Skin epidermis (tissue), 12 donors: Measurements from ENCODE around the gene SCAPER.

Experiments used
- H3K27ac ChIP-seq, 21 experiments: fragments of 200-600 bp; sonication (generic) in 11 of 21; one replicate each; pipeline ENCODE4 v1.5.0; 2020; ENCODE audit warnings: mild to moderate bottlenecking in 3 of 21, inconsistent platforms in 2 of 21, moderate library complexity in 2 of 21
- H3K4me3 ChIP-seq, 7 experiments: fragments of 200-600 bp; sonication (generic) in 2 of 7; one replicate each; pipeline ENCODE4 v1.5.0; 2020; ENCODE audit warnings: inconsistent platforms in 2 of 7, mild to moderate bottlenecking in 2 of 7, moderate library complexity in 1 of 7

Gene SCAPER

DNA sequence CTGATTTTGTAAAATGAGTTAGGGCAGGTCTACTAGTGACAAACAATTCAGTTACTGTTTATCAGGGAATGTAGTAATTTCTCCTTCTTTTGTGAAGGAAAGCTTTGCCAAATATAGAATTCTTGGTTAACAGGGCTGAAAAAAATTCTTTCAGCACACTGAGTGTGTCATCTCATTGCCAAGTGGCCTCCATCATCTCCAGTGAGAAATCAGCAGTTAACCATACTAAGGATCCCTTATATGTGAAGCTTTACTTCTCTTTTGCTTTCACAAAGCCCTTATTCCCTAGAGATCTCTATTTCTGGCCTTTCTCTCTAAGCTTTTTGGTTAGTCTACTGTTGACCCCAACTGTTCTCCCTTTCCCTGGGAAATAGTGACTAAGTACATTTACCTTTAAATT is 269.1 kb downstream of the SCAPER start:
- no peak overlapping the region for H3K4me3 ChIP-seq
- H3K27ac ChIP-seq: no peak overlapping the region

DNA sequence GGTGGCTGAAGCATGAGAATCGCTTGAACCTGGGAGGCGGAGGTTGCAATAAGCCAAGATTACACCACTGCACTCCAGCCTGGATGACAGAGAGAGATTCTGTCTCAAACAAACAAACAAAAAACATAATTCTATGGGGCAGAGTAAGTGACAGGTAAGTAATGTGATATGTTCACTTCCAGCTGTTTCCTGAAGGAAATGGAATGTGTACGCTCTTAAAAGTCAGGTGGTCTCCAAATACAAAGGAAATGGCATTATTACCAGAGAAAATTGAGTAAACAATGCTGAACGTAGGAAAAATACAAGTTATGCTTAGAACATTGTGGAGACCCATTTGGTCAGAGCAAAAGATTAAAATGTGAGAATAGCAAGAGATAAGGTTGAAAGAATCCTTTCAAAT is 278.5 kb downstream of the SCAPER start:
- Histone ChIP-seq H3K4me3 (no peak overlapping the region), H3K27ac (no peak overlapping the region)

DNA sequence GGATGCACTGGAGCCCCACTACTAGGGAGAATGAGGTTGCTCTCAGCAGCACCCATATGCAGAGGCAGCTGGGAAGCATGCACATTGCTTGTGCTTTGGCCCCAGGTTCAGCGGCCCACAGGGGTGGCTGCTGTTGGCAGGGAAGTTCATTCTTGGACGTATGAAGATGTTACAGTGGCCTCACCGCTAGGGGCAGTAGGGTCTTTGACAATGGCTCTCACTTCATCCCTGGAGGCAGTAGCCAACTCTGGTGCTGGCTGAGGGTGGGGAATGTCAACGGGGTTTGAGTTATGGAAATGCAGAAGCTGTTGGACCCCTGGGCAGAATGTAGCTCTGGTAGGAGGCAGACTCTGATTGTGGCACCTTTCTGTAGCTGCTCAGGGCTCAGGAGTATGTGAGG is 279.9 kb downstream of the SCAPER start:
- Histone ChIP-seq H3K4me3 (no peak overlapping the region), H3K27ac (no peak overlapping the region)

DNA sequence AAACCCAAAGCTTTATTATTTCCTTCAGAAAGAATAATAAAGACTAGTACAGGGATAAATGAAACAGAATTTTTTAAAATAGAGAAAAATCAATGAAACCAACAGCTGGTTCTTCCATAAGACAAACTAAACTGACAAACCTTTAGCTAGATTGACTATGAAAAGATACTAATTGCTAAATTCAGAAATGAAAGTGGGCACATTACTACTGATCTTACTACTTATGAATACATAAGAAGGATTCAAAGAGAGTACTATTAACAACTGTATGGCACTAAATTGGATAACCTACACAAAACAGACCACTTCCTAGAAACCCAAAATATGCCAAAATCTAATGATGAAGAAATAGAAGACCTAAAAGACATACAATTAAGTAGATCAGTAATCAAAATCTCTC is 290.4 kb downstream of the SCAPER start:
- Histone ChIP-seq H3K27ac (no peak overlapping the region), H3K4me3 (no peak overlapping the region)

DNA sequence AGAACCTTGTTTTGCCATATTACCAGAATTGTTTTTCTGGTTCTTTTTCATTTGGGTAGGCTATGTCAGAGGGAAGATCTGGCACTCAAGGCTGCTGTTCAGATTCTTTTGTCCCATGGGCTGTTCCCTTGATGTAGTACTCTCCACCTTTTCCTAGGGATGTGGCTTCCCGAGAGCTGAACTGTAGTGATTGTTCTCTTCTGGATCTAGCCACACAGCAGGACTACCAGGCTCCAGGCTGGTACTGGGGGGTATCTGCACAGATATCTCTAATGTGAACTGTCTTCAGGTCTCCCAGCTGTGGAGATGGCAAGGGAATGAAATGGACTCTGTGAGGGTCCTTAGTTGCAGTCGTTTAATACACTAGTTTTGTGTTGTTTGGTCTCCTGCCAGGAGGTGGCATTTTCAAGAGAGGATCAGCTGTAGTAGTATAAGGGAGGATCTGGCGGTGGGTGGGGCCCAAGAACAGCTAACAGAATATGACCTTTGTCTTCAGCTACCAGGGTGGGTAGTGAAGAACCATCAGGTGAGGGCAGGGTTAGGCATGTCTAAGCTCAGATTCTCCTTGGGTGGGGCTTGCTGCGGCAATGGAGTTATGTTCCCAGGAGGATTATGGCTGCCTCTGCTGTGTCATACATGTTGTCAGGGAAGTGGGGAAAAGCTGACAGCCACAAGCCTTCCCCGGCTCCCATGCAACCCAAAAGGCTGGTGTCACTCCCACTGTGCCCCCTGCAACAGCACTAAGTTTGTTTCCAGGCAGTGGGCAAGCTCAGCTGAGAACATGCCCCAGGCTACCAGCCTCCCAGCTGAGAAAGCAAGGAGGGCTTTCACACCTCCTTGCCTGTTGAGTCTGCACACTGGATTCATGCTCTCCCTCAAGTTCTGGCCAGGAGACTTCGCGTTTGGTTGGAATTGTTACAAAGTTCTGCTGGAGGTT is 316.1 kb downstream of the SCAPER start:
- no peak overlapping the region for H3K27ac ChIP-seq
- no peak overlapping the region for H3K4me3 ChIP-seq

DNA sequence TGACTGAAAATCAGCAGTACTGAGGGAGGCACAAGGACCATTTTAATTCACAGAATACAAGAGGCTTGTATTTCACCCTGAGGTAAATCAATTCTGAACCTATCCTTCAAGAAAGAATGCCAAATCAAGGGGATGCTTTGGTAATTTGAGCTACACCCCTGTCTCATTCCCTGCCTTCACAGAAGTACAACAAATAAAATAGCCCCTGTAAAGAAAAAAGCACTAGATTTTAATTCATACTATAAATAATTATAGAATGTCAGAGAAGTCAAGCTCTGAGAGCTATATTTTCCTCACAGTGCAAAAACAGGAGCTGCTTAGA is 319.6 kb downstream of the SCAPER start:
- Histone ChIP-seq H3K4me3 (no peak overlapping the region), H3K27ac (no peak overlapping the region)

DNA sequence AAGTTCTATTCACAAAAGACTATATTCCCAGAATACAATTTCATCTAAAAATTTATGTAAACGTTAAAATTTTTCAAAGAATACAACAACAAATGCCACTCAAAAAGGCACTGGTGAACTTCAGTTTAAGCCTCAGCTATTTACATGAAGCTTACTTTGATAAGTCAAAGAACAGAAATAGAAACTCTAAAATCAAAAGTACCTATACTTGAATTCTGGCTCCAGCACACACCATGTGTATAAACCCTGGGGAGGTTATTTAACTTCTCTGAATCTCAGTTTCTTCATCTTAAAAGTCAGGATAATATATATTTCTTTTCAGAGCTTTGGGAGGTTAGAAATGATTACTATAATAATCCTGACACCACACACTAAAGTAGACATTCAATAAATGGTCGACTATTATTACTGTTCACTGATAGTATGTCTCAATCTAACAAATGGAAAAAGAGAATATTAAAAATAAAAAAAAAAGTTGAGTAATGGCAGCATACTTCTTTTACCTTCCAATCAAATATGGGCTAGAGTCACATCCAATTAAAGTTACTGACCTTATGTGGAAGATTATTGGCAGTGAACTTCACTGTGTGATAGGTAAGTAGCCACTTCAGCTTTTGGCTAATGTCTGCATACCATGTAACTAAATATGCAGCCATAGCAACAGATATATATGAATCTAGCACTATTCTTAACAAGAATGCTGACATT is 320.1 kb downstream of the SCAPER start:
- no peak overlapping the region for H3K27ac ChIP-seq
- H3K4me3 ChIP-seq: no peak overlapping the region

DNA sequence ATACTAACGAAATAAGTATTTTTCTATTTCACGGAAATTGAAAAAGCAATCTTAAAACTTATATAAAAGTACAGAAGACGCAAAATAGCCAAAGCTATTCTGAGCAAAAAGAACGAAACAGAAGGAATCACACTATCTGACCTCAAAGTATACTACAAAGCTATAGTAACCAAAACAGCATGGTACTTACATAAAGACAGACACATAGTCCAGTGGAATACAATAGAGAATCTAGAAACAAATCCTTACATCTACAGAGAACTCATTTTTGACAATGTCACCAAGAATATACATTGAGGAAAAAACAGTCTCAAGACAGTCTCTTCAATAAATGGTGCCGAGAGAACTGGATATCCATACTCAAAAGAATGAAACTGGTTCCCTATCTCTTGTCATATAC is 322.6 kb downstream of the SCAPER start:
- no peak overlapping the region for H3K4me3 ChIP-seq
- no peak overlapping the region for H3K27ac ChIP-seq

DNA sequence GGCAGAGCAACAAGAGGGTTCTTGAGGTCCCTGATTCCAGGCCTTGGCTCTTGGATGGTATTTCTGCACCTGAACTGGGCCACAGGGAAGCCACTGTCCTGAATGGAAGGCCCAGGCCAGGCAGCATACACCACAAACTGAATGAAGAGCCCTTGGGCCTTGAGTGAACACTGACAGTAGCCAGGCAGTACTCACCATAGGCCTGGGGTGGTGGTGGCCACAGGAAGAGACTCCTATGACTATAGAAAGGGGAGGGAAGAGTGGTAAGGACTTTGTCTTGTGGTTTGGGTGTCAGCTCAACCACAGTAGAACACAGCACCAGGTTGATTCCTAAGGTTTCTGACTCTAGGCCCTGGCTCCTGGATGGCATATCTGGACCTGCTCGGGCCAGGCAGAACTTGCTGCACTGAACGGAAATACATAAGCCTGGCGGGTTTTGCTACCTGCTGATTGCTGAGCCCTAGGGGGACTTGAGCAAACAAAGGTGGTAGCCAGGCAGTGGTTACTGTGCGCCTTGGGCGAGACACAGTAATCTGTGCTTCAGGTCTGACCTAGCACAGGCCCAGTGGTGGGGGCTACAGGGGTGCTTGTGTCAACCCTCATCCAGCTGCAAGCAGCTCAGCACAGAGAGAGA is 327.1 kb downstream of the SCAPER start:
- Histone ChIP-seq H3K4me3 (no peak overlapping the region), H3K27ac (peak overlapping the region in 1 of 21 experiments; percentile 5)

DNA sequence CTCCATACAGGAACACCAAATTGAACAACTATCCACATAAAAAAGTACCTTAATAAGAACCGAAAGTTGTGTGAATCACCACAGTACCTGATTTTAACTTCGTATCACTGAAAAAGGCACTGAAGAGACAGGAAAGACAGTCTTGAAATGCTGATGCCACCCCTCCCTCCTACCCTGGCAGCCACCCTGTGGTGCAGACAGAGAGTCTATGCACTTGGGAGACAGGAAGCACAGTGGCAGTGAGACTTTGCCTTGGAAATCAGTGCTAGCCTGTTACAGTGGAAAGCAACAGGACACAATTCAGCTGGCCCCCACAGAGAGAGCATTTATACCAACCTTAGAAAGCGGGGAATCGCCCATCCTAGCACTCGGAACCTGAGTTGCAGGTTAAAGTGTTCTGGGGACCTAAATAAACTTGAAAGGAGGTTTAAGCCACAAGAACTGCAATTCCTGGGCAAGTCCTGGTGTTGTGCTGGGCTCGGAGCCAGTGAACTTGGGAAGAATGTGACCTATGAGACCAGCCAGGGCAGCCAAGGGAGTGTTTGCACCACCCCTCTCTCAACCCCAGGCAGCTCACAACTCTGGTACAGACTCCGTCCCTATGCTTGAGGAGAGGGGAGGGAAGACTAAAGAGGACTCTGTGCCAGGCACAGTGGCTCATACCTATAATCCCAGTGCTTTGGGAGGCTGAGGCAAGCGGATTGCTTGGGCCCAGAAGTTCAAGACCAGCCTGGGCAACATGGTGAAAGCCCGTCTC is 328.4 kb downstream of the SCAPER start:
- Histone ChIP-seq H3K4me3 (no peak overlapping the region), H3K27ac (peak overlapping the region in 1 of 21 experiments; percentile 5)

DNA sequence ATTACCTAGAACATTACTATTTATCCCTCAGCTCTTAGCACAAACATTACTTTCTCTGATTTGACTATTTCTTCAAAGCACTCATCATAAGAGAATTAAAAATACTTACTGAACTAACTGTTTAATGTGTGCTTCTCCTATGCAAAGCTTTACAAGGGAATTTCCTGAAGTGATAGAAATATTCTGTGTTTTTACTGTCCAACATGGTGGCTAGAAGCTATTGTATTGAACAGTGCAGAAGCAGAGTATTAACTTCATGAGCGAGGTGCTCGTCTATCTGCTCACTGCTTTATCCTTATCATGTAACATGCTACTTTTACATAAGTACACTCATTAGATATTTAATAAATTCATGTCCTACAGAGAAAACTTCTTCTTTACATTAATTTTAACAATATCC is 329.5 kb downstream of the SCAPER start:
- H3K27ac ChIP-seq: no peak overlapping the region
- H3K4me3 ChIP-seq: no peak overlapping the region

DNA sequence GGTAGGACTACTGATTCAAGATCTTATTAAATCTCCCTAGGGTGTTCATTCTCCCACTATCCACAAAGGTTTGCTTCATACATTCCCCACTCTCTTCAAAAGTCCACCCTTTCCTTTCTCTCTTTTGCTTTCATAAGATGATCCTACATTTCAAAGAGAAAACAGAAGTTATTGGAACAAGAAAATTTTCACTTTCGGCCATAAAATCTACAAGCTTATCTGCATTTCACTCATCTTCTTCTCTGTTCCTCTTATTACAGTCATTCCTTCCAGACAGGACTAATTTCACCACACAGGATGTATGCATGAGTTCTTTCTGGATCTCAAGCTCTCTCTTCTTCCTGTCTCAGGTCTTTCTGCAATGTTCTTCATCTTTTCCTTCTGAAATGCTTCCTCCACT is 329.9 kb downstream of the SCAPER start:
- Histone ChIP-seq H3K4me3 (no peak overlapping the region), H3K27ac (no peak overlapping the region)

DNA sequence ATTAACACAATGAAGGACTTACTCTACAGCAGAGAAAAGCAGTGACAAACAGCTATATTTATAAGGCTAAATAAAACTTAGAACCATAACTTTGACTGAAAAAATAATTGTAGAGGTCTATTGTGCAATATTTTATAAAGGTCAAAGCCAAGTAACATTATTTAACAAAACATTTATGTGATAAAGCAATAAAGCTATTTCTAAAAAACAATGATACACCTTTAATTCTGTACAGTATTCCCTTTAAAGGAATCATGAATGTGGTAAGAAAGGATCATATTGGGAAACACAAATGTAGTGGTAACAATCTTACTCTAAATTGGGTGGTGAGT is 332.2 kb downstream of the SCAPER start:
- Histone ChIP-seq H3K27ac (no peak overlapping the region), H3K4me3 (no peak overlapping the region)

DNA sequence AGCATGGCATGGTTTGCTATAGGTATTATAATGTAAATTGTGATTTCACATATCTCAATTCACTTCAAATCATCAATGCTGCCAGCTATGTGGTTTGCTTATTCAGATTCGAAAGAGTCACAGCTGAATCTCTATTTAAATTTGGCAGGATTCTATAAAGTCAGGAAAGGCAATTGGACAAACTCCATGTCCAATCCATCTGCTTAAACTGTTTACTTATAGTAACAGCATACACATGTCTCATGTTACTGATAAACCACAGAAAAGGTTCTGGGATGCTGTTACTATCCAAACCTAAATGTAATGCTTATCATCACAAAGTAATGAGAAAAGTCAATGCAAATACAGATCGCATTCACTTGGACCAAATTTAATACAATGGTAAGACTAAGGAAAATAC is 338.9 kb downstream of the SCAPER start:
- Histone ChIP-seq H3K27ac (no peak overlapping the region), H3K4me3 (no peak overlapping the region)

DNA sequence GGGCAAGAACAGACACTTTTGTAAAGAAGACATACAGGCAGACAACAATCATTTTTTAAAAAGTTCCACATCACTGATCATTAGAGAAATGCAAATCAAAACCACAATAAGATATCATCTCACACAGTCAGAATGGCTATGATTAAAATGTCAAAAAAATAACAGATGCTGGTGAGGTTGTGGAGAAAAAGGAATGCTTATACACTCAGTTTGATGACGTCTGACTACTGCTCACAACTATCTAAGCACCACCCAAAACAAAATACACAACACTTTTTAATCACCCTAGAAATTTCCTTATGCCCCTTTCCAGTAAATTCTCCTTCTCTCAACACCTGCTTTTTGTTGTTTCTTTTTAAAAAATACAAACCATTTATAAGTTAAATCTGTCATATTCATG is 339.8 kb downstream of the SCAPER start:
- no peak overlapping the region for H3K4me3 ChIP-seq
- no peak overlapping the region for H3K27ac ChIP-seq

DNA sequence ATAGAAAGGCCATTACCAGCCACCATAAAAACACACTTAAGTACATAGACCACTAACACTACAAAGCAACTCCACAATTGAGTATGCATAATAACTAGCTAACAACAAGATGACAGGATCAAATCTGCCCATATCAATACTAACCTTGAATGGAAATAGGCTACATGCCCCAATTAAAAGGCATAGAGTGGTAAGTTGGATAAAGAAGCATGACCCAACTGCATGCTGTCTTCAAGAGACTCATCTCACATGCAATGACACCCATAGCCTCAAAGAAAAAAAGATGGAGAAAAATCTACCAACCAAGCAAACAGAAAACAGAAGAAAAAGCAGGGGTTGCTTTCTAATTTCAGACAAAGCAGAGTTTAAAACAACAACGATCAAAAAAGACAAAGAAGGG is 349.9 kb downstream of the SCAPER start:
- Histone ChIP-seq H3K4me3 (no peak overlapping the region), H3K27ac (no peak overlapping the region)

DNA sequence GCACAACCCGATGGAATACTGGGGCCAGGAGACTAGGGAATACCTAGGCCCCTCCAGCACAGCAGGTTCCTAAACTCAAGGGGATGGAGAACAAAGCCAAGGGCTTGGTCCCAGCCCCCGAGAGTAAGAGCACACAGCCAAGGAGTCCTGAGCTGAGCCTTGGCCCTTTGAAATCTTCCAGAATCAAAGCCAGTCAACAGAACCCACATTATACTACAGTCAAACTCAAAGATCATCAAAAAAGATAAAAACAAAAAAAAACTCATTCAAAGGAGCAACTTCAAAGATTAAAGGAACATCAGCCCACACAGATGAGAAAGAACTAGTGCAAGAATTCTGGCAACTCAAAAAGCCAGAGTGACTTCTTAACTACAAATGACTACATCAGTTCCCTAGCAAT is 351.6 kb downstream of the SCAPER start:
- Histone ChIP-seq H3K4me3 (no peak overlapping the region), H3K27ac (no peak overlapping the region)

DNA sequence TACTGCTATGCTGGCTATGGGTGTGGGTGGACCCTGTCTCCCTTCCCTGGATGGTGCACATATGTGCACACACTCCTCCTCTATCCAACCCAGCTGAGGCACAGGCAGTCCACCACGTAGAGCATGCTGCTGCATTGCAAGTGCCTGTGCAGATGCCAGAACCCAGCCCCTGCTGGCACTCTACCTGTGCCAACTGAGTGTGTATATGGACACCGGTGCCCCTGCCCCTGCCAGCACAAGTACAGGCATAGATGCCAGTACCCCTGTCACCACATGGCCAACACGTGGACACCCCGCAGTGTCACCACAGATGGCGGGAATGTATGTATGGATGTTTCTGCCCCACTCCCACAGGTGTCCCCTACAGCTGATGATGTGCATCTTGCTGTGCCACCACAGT is 352.0 kb downstream of the SCAPER start:
- Histone ChIP-seq H3K27ac (no peak overlapping the region), H3K4me3 (no peak overlapping the region)

DNA sequence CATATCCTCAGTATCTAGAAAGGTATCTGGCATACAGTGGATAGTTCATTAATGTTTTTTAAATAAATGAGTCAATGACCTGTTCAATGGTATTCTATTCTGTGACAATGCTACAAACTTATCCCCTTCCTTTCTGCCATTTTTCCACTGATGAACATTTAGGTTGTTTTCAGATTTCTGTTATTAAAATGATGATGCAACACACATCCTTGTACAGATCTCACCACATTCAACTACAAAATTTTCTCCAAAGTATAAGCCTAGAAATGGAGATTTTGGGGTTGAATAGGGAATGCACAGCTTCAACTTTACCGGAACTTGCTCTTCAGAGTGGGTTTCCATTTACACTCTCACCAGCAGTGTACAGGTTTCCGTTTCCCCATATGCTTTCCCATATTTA is 358.3 kb downstream of the SCAPER start:
- no peak overlapping the region for H3K4me3 ChIP-seq
- no peak overlapping the region for H3K27ac ChIP-seq

DNA sequence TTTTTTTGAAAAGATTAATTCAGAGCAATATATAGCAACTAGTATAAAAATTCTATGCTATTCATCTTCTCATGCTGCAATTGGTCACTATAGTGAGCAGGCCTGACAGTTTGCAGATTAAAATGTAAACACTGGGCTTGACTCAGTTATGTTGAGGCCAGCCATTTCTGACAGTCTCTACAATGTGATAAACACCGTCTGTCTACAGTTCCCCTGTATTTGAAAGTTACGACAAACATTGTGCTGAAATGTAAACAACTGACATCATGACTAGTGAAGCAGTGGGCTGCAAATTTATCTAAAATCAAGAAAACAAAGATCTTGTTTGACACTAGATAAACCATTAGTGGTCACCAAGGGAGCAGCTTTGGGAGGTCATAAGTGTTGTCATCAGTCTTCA is 371.1 kb downstream of the SCAPER start:
- no peak overlapping the region for H3K27ac ChIP-seq
- no peak overlapping the region for H3K4me3 ChIP-seq
